Astrocyte of the cerebellum (primary cell): ENCODE measurements around the gene NTM.
A peak's percentile ranks its signal among the peaks of the same experiment; 100 is the strongest.

Source experiments
- DNase-seq: peaks from one replicate; pipeline ENCODE4 v3.0.0-alpha.2; 2011; ENCODE audit warnings: low read depth
- H3K4me3 ChIP-seq: 2 replicates; pipeline ENCODE4 v1.5.1; 2011; ENCODE audit warnings: mild to moderate bottlenecking, low read depth, low read length, moderate library complexity
- in situ Hi-C: cut with HindIII; loops from 2 replicates; pipeline ENCODE4 v1.10.0; 2017; ENCODE audit warnings: low sequenced_read_pairs
- TF ChIP-seq, protein P1 (sequence below): IDR thresholded peaks from 2 replicates; pipeline ENCODE4 v1.5.1; 2012; ENCODE audit warnings: low read length, low read depth, moderate library complexity, mild to moderate bottlenecking; ENCODE audit errors: missing control alignments

Gene NTM

DNA sequence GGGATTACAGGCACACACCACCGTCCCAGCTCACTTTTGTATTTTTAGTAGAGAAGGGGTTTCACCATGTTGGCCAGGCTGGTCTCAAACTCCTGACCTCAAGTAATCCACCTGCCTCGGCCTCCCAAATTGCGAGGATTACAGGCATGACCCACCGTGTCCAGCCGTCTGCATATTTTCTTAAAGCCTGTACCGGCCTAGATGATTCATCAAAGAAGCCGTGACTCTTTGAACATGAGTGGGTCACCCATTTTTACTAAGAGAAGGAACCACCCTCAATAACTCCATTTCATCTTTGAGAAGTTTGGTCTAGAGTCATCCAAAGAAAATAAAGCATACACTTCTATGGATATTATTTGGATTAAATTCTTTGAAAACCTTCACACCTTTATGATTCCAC, 388.3 kb downstream of the NTM start:
- in situ Hi-C loops = loop anchor here (5.0 kb wide), 2 partner anchors 59 to 86 kb away; no protein-coding TSS in a partner anchor
- DNase-seq = no peak
- H3K4me3 ChIP-seq = no peak overlapping the region
- TF ChIP-seq, protein P1, sequence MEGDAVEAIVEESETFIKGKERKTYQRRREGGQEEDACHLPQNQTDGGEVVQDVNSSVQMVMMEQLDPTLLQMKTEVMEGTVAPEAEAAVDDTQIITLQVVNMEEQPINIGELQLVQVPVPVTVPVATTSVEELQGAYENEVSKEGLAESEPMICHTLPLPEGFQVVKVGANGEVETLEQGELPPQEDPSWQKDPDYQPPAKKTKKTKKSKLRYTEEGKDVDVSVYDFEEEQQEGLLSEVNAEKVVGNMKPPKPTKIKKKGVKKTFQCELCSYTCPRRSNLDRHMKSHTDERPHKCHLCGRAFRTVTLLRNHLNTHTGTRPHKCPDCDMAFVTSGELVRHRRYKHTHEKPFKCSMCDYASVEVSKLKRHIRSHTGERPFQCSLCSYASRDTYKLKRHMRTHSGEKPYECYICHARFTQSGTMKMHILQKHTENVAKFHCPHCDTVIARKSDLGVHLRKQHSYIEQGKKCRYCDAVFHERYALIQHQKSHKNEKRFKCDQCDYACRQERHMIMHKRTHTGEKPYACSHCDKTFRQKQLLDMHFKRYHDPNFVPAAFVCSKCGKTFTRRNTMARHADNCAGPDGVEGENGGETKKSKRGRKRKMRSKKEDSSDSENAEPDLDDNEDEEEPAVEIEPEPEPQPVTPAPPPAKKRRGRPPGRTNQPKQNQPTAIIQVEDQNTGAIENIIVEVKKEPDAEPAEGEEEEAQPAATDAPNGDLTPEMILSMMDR = no peak

DNA sequence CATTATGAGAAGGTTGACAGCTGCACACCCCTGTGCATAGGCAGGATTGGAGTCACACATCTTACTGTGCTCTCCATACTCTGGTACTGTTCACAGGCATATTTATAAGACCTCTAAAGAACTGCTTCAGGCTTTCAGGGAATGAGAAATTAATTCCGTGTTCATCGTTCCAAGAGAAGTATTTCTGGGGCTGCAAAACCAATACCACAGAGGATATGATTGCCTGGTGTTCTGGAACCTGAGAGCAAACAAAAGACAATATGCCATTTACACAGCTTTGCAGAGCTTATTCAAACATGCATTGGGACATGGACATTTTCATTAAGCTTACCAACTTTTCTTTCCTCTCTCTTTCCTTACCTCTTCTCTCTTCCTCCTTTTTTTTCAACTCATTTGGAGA, 388.7 kb downstream of the NTM start:
- in situ Hi-C loops = loop anchor here (5.0 kb wide), 2 partner anchors 58 to 87 kb away; no protein-coding TSS in a partner anchor

DNA sequence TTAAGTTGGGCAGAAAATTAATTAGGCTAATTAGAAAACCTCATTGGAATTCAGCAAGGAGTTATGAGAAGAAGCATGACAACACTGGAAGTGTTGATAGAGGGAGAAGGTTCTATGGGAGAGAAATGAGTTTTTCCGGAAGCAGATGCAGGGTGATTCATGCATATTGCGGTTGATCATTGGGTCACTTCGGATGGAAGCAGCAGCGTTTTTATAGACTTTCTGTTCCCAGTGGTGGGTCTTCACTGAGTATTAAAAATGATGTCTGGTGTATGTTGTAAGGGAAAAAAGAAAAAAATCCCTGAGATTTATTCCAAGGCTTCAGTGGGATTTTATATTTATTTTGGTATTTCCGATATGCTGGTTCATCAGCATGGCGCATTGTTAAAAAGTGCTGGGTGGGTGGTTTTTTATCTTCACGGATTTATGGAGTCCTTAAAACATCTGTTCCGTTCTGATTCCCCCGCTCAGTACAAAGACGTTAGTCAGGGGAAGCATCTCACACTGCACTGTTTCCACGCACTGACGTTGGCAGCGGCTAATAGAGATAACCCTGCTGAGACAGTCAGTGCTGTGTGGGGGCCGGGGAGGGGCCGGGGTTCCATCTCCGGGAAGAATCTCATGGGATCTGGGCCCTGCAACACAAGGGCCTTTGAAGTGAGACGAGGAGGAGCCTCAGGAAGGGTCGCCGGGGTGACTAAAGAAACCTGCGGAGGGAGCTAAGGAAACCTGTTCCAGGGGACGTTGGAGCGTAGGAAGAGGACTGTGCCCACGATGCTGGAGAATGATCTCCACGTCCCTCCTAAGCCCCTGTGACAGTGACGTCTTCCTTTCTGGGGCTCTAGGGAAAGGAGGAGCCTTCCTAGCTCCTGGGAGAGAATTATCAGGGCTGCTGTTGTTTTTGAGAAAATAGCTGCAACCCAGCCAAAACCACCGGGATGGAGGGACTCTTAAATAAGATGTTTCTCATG, 390.0 kb downstream of the NTM start:
- DNase-seq = peak; percentile 51
- in situ Hi-C loops = no loop called here
- no peak overlapping the region for H3K4me3 ChIP-seq
- TF ChIP-seq, protein P1 = peak; percentile 20

More for the DNA sequence above, 388.7 kb downstream of the NTM start:
- DNase-seq = no peak
- TF ChIP-seq, protein P1 = no peak
- H3K4me3 ChIP-seq = no peak overlapping the region

DNA sequence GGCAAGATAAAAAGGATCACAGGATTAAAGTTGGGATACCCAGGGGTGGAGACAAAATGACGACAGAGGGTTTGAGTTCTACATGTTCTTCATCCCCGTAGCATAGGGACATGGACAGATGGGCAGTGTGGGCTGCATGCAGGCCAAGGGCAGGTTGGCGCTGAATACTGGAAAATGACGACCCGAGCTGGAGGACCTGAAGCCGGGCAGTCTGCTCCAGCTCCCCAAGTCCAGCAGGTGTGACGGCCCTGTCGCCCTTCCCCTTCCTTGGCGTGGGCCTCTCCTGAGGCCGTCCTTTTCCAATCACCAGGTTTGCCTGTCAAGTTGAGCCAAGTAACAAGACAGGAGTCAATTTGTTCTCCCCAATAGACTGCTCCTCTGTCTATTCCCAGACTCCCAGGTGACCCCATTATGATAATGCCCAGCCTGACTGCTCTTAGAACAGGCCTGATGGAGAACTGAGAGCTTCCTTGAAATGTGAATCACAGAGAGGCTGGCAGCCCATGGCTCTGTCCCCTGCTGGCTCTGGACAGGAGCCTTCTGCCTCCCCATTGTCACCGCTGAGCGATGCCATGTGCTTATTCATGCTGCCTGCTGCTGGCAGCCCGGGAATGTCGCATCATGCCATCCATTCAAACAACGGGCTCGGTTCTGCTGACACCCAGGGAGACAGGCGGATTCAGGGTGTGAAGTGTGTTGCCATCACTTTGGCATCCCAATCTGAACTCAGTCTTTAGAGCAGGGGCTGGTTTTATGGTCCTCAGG, 392.1 kb downstream of the NTM start:
- DNase-seq = no peak
- in situ Hi-C loops = no loop called here
- TF ChIP-seq, protein P1 = no peak
- no peak overlapping the region for H3K4me3 ChIP-seq

DNA sequence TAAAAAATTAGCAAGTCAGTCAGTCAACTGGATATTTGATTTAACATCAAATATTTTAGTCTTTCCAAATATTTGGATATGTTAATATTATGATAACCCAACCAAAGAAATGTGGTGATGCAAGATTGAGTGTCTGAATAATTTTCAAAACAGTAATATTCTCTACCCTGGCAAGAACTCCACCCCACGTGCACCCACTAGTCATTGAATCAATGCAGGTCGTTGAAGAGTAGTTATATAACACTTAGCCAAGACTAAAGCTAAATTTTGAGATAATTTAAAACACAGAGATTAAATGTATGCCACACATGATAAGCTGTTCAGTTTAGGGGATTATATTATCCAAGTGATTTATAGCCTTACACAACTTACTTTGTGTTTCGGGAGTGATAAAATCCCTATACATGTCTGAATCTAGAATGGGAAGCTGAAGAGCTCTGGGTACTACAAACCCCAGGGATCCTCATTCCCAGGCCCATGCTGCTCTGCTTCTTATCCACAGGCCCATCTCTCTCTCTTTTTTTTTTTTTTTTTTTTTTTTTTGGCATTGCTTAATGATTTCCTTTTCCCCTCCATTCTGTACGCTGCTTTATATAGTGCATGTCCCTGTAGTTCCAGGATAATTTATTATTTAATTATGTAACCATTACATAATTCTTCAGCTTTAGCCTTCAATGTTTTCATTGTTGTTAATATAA, 392.9 kb downstream of the NTM start:
- no peak for DNase-seq
- H3K4me3 ChIP-seq = no peak overlapping the region
- TF ChIP-seq, protein P1 = no peak
- in situ Hi-C loops = no loop called here

DNA sequence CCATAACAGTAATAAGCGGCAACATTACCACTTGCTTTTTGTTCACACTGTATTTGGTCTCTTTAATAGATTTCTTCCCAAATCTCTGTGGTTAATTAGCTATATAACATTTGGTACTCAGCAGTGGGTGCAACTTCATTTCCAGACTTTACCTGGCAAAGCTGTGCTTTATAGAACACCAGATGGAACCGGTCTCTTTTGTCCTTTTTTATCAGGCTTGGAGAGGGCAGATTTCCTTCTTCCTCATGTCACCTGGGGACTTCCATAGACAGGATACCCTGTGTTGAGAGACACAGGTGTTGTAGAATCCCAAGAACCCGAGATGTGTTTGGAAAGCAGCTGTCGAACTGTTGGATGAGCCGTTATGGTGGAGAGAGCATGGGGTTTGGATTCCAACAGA, 393.7 kb downstream of the NTM start:
- in situ Hi-C loops = no loop called here
- H3K4me3 ChIP-seq = no peak overlapping the region
- TF ChIP-seq, protein P1 = no peak
- no peak for DNase-seq
